Measurements from ENCODE around the gene CNTNAP2.
"Not testable (repeated sequence)": the region's sequence is repeated elsewhere in the genome, so short reads cannot be mapped to it uniquely, and the experiment has no call there.

CNTNAP2 gene

DNA sequence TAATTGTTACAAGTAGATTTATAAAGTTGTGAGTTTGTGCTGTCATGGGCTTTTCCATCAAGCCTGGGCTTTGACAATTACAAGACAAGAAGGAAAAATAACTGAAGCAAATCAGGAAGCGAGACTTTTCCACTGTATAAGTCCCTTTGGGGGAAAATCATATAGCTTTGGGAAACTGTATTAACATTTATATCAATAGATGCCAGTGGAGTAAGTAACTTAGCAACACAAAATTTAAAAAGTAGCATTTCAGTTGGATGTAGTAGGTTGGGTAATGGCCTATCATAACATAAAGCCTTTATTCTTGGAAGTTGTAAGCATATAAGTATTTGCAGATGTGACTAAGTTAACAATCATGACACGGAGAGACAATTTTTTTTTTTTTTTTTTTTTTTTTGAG is 931.1 kb downstream of the CNTNAP2 start:
- no peak for DNase-seq

DNA sequence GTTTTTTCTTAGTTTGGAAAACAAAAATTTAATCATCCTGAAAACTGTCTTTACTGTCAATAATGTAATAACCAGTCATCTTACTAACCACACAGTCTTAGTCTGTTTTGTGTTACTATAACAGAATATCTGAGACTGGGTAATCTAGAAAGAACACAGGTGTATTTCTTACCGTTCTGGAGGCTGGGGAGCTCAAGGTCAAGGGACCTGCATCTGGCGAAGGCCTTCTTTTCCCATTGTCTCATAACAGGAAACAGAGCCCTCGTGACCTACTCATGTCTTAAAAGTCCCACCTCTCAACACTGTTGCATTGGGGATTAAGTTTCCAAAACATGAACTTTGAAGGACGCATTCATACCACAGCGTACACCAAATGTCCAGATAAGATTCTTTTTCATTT is 932.3 kb downstream of the CNTNAP2 start:
- DNase-seq: no peak

DNA sequence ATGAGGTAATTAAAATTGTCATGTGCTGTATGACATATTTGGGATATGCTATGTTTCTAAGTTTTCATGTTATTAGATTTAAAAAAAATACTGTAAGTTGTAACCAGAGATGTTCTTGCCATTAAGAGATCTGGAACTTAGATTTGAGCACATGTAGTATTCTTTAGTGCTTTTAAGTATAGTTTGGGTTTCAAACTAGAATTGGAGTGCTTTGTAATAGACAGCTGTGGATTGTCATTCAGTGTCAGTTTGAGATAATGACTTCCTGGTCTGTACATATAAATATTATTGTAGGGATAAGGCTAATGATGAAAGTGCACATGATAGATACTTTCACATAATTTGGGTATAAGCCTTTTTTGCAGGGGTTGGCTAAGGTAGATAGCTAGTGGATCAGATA is 936.2 kb downstream of the CNTNAP2 start:
- no peak for DNase-seq

DNA sequence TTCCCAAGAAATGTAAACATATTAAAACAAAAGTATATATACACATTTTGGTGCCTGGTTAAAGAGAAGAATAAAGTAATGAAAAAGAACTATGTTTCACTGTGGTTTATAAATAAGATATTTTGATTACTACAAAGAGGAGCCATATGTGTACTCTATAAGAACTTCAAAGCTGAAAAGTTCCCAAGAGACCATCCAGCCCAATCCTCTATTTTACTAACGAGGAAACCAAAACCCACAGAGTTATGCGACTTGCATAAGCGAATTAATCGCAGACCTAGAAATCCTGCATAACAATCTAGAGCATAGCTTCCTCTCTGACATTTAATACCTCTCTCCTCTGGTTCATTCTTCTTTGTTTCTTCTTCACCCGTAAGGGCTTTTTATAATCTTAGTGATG is 937.1 kb downstream of the CNTNAP2 start:
- no peak for DNase-seq

DNA sequence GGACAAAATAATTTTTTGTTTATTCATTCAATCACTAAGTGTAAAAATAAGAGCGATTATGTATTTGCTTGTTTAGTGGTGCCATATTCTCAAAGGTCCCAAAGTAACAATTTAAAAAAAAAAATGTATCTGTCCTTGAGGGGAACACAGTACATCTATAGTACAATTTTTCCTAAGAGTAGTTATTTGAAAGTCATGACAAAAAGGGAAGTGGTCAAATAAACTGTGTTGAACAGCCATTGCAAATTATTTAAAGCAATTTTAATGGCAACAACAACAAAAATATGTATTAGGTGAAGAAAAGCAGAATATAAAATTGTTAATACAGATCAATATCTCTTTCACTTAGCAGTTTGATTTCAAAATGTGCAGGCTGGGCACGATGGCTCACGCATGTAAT is 943.5 kb downstream of the CNTNAP2 start:
- DNase-seq: no peak

DNA sequence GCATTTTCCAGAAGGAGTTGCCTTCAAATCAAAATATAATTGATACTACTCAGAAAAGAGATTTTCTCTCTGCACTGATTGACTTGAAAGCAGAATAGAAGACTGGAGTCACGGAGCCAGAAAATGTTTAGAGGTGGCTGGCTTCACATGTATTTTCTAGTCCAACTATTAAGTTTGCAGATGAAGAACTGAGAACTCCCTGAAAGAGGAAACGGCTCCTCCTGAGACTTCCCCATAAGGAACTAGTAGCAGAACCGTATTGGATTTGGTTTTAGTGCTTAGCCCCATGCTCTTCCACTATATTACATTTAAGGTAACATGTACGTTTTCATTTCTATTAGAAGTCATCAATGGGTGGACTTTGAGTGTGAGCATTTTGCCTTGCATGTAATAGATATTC is 946.3 kb downstream of the CNTNAP2 start:
- DNase-seq: no peak

DNA sequence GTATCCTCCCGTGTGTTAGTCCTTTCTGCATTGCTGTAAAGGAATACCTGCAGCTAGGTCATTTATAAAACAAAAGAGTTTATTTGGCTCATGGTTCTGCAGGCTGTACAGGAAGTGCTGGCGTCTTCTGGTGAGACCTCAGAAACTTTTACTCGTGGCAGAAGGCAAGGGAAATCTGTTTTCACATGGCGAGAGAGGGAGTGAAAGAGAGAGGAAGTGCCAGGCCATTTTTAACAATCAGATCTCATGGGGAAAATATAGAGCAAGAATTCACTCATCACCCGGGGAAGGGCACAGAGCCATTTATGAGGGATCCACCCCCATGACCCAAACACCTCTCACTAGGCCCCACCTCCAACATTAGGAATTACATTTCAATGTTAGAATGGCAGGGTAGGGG is 952.2 kb downstream of the CNTNAP2 start:
- DNase-seq: no peak

DNA sequence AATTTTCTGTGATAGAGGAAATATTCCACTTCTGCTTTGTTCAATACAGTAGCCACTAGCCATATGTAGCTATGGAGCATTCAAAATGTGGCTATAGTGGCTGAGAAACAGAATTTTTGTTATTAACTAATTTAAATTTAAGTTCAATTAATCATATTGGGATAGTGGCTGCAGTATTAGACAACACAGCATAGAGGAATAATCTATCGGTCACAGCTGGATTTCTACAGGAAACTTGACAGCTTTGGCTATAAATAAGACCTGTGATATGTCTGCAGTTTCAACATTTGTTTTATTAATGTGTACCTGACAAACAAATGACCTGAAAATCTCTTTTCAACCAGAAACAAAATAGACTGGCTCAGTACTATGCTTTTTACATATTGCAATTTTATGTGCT is 953.2 kb downstream of the CNTNAP2 start:
- no peak for DNase-seq

DNA sequence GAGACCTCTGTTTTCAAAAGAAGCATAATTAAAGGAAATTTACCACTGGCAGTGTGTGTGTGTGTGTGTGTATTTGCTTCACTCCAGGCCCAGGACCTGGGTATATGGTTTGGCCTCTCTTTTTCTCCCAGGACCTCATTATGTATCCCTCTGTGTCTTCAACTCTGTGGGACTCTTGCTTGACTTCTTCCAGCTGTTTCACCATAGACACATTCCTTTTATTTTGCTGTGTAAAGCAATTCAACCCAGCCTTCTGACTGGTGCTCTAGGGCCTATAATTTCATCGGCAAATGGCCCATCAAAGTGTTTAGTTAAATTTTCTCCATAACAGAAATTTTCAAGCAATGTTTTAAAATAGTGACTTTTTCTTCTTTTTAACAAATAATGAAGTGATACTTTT is 954.3 kb downstream of the CNTNAP2 start:
- no peak for DNase-seq

DNA sequence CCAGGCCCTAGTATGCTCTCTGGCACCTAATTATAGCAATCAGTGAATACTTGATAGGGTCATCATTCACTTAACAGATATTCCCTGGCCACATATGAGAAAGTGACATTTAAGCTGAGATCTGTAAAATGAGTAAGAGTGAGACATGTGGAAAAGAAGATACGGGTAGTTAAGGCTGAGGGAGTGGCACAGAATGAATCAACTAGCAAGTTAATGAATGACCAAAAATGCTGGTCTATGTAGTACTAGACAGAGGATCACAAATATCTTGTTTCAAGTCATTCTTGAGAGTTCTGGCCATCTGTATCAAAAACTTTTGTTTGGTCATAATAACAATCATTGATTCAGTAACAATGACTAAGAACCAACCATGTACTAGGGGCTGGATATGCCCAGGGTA is 954.9 kb downstream of the CNTNAP2 start:
- no peak for DNase-seq

DNA sequence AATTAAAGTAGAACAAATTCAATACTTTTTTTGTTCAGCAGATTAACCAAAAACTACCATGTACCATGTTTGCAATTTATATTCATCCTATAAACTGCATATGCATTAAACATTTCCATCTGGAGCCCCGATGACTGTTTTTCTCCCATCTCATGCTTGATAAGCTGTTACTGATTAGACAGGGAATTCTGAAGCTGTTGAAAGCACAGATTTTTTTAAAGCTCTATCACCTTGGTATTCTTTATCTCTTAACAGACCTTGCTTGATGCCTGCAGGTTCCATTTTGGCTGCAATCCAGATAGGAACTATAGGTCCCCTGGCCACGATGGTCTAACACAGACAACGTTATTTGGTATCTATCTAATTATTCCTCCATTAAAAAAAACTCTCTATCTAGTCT is 961.7 kb downstream of the CNTNAP2 start:
- no peak for DNase-seq

DNA sequence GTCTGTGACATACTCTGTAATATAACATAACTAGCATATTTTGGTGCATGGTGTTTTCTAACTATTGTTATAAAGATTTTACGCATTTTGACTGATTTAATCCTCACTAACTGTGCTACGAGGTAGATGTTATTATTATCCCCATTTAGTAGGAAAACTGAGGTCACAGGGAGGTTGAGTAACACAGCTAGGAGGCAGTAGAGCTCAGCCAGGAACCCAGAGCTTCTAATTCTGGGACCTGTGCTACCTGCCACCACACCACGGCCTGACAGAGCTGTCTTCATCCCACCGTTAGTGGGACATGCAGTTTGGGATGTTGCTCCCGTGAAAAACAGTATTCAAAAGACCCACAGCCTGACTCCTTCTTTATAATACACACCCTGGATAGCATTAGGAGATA is 962.5 kb downstream of the CNTNAP2 start:
- no peak for DNase-seq

DNA sequence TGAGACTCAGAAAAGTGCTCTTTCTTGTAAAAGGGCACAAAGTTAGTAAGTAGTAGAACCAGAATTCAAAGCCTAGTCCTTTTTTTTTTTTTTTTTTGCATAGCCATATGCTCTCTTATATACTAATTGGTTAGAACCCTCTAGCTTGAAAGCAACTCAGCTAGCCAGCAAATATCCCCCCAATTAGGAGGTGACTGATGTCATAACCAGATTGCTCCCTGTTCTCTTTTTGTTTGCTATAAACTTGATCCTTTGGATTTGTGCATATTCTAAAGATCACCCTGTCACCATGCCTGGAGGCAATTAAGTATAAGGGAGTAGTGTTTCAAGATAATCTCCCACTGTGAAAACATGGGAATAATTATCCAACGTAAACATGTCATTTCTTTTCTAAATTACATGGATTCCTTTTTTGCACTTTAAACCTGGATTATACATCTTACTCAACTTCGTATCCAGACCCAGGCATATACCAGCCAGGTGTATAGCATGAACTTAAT is 963.4 kb downstream of the CNTNAP2 start:
- no peak for DNase-seq

DNA sequence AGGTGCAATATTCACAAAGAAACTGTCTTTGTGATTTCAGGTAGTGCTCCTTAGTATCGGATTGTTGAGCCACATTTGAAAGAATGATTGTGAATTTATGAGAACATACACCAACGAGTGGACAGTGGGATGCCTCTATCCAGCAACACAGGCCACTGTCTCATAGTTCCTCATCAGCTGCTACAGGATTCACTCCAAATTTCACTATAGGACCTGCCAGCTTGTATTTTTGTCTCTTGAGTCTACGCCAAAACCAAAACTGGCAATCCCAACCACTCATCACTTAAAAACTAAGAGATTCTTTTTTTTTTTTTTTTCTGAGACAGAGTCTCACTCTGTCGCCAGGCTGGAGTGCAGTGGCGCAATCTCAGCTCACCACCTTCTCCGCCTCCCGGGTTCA is 964.5 kb downstream of the CNTNAP2 start:
- DNase-seq: no peak

DNA sequence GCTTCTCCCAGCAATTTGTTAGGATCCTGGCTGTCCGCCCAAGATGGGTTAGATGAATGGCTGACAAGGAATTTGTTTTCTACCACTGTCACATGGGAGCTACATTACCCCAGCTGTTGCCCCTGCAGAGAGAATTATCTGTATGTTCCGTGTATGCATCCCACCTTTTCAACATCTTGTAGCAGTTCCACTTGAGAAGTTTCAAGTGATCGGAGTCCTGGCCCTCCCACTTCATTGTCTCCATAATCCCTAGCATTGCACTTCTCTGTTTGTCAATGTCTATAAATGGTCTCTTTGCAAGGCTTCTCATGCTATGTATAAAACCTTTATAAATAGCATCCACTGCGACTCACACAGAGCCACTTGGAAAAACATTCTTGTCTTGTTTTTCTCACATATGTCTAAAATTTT is 972.5 kb downstream of the CNTNAP2 start:
- no peak for DNase-seq

DNA sequence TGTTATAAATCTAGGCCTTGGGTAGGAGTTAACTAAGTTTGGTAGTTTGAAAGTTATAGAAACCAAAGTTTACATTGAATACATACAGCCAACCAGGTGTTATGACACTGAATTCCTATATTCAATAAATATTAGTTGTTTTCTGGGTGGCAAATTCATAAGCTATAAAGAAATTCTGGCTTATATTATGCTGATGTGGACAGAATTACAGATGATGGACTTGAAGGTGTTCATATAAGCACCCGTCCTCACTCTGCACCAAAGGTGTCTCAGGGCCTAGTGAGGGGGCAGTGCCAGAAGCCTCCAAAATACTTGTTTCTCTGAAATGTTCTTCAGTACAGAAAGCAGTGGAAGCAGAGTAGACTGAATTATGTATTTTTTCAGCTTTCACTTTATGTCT is 973.0 kb downstream of the CNTNAP2 start:
- DNase-seq: no peak

DNA sequence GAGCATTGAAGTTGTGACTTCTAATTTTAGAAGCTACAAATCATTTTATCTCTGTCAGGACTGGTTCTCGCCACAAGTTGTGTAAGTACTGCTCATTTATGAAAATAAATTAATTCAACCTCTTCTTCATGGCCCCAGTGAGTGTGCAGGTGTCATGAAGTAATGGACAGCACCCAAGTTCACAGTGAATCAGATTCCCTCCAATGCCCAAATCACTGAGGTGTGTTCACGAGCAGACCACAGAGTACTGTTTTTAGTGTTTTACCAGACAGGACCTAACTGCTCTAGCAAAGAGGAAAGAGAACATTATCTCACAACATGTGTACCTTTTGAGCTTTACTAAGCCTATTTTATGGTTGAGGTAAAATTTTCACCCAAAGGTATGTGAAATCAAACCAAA is 980.0 kb downstream of the CNTNAP2 start:
- no peak for DNase-seq

DNA sequence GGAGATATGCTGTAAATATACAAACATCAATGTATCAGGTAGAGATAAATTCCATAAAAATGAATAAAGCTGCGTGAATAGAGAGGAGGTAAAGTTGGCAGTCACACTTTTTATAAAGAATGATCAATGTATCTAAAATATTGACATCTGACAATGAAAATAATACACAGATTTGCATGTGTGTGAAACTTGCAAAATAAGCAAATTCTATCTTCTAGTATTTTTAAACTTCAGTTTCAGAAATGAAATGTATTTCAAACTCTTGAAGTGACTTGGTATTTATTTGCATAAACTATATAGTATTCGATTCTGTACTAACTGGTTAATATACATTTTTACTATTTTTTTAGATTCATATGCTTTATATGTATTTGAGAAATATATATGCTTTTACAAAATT is 986.6 kb downstream of the CNTNAP2 start:
- DNase-seq: no peak

DNA sequence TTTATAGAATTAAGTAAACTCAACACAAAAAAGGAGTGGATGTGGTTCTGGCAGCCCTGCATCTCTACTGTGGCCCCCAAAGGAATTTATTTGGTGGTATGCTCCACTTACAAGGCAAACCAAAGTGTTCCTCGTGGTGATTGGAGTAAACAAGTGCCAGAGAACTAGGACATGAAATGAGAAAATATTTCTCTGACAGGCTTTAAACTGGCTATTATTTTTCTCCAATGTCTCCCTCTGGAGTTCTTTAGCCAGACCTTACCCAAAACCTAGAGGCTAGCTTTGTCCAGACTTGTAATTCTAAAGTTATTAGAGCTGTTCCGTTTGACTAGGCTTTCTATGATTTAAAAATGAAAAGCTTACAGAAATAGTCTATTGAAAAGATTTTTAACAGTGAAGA is 990.1 kb downstream of the CNTNAP2 start:
- no peak for DNase-seq

DNA sequence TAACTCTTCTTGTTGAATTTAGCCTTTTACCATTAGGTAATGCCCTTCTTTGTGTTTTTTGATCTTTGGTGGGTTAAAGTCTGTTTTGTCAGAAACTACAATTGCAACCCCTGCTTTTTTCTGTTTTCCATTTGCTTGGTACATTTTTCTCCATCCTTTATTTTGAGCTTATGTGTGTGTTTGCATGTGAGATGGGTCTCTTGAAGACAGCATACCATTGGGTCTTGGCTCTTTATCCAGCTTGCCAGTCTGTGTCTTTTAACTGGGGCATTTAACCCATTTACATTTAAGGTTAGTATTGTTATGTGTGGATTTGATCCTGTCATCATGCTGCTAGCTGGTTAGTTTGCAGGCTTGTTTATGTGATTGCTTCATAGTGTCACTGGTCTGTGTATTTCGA is 997.9 kb downstream of the CNTNAP2 start:
- DNase-seq: not testable (repeated sequence)

DNA sequence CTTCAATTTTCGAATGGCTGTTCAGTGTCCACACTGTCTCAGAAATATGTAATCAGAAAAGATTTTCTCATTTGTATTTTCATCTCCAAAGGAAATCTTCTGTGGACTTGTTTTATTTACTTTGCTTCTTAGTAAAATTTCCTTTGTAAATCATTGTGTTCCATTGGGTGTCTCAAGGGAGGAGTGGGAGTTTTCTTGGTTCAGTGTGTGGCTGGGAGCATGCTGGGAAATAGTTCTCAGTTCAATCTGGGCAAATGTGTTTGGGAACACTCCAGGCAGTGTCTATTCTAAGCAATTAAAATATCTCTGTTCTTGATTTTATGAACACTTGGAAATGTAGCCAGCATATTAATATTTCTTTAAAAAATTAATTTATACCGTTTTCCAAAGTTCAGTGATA is 1019.8 kb downstream of the CNTNAP2 start:
- no peak for DNase-seq

DNA sequence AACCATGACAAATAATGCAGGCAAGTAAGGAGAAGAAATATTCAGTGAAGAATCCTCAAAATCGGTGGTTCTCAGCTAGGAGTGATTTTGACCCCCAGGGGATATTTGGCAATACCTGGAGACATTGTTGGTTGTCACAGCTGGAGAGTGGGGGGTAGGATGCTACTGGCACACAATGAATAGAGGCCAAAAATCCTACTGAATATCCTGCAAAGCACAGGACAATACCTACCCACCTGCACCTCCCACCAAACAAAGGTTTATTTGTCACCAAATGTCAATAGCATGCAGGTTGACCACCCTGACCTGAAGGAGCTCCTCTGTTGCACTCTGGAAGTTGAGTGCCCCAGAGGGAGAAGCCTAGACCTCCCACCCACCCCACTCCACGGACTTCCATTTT is 1028.6 kb downstream of the CNTNAP2 start:
- no peak for DNase-seq

DNA sequence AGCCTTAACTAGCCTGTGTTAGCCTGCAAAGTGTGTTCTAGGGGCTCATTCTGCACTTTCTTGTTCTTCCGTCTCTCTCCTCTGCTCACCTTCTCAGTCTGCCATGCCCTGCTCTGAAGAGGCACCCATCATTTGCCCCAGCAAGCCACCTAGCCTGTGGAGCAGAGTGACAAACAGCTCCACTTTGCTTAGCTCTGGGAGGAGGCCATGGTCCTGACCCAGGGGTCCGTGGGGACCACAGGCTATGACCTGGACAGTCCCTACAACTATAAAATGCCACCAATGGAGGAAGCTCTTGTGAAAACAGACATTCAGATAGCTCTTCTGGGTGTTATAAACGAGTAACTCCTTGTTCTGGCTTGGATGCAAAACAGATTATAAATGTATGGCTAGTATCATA is 1029.6 kb downstream of the CNTNAP2 start:
- DNase-seq: no peak

DNA sequence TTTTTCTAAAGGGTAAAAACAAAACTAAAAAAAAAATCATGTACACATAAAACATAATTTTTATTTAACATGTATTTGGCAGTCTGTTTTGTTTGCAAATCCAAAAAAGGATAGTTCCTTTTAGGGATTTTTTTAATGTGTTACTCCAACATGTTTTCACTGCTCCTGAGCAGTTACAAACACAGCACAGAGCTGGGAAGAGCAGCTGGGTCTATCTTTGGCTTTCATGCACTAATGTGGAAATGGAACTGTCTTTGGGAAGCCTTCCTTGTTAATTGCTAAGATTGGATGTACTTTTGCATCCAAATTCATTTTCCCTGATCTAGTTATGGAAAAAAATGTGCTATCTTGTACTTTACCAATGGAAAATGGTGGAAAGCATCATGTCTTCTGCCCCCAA is 1035.1 kb downstream of the CNTNAP2 start:
- DNase-seq: no peak

DNA sequence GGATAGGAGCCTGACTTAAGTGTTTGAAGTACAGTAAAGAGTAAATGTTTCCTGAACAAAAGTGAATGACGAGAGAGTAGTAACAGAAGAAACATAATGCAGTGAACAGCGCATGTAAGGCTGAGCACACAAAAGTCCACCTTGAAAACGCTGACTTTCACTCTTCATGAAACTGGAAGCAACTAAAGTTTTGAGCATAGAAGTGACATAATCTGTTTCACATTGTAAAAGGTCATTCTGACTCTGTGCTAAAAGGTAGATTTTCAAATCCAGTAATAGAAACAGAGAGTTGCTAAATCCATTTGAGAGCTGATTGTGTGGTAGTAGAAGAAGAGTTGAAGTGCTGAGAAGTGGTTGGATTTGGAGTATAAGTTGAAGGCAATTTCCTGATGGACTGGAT is 1037.0 kb downstream of the CNTNAP2 start:
- no peak for DNase-seq

DNA sequence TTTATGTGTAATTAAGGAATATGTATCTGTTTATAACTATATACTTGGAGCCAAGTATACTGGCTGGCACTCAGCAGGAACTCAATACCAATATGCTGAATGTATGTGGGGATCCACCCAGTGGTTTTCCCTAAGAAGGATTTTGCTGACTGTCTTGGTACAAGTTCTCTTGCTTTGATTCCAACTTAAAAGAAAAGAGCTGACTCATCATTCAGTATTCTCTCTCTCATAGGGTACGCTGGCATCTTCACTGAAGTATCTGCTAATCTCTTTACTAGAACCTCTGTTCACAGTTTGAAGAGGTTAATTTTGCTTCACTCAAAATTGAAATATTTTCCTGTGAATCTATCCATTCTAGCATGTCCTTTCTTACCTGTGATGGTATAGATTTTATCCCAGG is 1044.8 kb downstream of the CNTNAP2 start:
- no peak for DNase-seq
